CD4-positive, alpha-beta T cell treated with Interleukin-21 for 1 hour (primary cell): ENCODE results near the gene YY1.
"Not testable (repeated sequence)": the region's sequence is repeated elsewhere in the genome, so short reads cannot be mapped to it uniquely, and the experiment has no call there.

Experiments used
- DNase-seq: peaks from one replicate; pipeline ENCODE4 v3.0.0-alpha.2; 2020

The YY1 gene

DNA sequence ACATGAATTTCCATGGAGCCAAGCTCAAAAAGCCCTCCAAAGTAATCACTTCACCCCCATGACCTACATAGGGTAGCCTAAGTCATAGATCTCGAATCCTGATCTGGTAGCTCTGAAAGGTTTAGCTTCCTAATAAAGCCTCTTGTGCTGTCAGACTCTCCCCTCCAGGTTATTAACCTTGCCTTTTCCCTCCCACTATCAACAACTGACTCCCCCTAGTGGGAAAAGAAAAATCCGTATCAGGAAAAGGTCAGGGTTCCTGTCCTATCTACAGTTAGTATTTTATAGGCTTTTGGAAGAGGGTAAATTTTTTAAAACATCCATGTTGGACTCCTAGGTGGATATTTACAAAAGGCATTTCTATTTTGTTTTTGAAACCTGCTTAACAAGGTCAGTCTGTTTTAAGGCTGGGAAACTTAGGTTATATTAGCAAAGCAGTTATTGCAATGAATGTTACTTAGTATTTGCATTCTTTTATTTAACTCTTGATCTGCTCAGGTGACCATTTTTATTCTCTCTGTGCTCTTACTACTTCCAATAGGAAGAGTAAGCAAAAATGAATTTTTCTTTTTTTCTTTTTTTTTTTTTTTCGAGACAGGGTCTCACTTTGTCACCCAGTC lies 8.0 kb downstream of the YY1 start:
- peak; percentile 65 for DNase-seq

GRCh38 chr14:100250732-100251465 lies 12.0 kb downstream of the YY1 start:
- DNase-seq: no peak

DNA sequence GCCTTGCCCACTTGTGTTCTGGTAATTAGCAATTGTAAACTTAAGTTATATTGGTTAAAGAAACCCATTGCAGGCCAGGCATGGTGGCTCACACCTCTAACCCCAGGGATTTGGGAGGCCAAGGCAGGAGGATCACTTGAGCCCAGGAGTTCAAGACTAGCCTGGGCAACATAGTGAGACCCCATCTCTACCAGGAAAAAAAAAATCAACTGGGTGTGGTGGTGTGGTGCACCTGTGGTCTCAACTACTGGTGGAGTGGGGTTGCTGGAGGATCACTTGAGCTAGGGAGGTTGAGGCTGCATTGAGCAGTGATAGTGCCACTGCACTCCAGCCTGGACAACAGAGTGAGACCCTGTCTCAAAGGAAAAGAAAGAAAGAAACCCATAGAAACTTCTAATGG lies 13.7 kb downstream of the YY1 start:
- DNase-seq: no peak

DNA sequence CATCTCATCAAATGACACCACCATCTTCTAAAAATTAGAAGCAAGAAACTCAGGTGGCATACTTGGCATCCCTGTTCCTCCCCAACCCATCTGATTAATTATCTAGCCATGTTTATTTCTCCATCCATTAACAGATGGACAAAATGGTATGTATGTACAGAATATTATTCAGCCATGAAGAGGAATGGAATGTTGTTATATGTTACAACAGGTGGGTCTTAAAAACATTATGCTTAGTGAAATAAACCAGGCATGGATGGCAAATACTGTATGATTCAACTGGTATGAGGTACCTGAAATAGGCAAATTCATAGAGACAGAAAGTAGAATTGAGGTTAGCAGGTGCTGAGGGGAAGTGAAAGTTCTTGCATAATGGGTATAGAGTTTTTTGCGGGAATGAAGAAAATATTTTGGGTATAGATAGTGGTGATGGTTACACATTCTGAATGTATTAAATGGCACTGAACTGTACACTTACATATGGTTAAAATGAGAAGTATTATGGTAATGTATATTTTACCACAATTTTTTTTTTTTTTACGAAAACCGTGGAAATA lies 17.5 kb downstream of the YY1 start:
- no peak for DNase-seq

- DNase-seq: peak; percentile 25
These were observed 22.7 kb downstream of the YY1 start for GRCh38 chr14:100261621-100262020.

DNA sequence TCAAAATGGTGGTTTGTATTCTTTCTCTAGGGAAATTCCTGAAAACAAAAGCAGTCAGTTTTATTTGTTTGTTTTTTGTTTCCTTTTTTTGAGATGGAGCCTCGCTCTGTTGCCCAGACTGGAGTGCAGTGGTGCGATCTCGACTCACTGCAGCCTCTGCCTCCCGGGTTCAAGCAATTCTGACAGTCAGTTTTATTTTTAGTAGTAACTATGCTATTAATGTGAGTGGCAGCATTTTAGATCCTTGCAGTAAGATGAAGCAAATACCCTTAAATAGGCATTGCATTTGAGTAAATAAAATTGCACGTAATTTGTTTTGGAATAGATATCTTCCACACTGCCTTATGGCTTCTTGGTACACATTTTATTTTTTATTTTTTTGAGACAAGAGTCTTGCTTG lies 23.6 kb downstream of the YY1 start:
- no peak for DNase-seq

- DNase-seq: no peak
These were observed 24.2 kb downstream of the YY1 start for GRCh38 chr14:100263141-100263540.

GRCh38 chr14:100267990-100268389 lies 29.0 kb downstream of the YY1 start:
- DNase-seq: no peak

DNA sequence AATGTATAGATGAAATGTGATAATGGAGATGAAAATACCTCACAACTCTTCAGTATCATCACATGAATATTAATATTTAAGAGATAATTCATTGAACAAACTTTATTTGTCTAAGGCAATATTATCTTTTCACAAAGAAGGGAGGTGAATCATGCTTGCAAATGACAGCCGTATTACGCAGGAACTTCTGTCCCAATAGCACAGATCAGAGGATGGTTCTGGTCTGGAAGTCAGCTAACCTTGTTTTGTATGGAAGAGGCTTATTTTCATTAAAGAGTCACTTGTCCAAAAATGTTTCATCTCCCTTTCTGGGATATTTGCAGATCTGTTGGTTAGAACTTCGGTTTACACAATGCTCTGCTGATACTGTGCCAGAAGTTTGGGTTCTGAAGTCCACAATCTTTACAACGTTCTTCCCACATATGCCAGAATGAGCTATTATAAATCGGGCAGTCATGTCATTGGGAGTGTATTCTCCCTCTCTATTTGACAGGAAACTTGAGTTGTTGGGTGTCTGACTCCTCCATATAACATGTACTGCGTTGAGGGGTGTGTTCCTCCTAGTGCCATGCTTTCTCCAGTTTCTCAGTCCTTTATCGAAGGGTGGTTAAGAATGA lies 29.8 kb downstream of the YY1 start:
- DNase-seq: no peak

DNA sequence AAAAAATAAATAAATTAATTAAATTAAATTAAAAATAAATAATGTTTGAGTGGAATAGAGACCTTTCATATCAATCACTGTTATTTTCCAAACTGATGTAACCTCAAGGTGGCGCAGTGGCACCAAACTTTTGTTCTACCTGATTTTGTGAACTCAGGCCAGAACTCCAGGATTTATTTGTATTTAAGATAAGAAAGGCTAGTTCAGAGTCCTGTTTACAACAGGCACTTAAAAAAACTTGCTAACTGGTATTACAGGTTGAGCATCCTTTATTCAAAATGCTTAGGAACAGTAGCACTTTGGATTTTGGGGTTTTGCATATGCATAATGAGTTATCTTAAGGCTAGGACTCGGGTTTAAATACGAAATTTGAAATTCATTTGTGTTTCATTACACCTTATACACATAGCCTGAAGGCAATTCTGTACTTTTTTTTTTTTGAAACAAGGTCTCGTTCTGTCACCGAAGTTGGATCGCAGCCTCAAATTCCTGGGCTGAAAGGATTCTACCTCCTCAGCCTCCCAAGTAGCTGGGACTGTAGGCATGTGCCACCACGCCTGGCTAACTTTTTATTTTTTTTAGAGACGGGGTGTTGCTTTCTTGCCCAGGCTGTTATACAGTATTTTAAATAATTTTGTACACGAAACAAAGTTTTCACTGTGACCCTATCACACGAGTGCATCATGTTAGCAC lies 32.4 kb downstream of the YY1 start:
- DNase-seq: peak; percentile 46

GRCh38 chr14:100274250-100274649 lies 35.3 kb downstream of the YY1 start:
- no peak for DNase-seq

GRCh38 chr14:100275214-100275613 lies 36.3 kb downstream of the YY1 start:
- DNase-seq: no peak

- peak; percentile 18 for DNase-seq
These were observed 39.8 kb downstream of the YY1 start for GRCh38 chr14:100278702-100279101.

DNA sequence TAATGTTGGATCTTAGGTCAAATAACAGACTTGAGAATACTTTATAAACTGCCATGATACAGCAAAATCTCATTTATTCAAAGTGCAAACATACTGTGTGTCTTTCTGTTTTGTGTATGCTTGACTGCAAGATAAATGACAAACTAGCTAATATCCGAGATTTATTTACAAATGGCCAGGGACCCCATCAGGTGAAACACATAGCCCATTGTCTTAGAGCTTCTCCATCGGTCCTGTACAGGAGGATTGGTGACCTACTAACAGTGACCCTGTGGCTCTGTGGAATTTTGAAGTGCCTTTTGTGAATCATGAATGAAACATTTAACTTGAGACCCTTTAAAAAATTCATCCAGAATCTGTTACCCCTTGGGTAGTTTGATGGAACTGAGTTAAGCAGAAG lies 40.2 kb downstream of the YY1 start:
- no peak for DNase-seq

GRCh38 chr14:100279563-100279962 lies 40.6 kb downstream of the YY1 start:
- DNase-seq: no peak

DNA sequence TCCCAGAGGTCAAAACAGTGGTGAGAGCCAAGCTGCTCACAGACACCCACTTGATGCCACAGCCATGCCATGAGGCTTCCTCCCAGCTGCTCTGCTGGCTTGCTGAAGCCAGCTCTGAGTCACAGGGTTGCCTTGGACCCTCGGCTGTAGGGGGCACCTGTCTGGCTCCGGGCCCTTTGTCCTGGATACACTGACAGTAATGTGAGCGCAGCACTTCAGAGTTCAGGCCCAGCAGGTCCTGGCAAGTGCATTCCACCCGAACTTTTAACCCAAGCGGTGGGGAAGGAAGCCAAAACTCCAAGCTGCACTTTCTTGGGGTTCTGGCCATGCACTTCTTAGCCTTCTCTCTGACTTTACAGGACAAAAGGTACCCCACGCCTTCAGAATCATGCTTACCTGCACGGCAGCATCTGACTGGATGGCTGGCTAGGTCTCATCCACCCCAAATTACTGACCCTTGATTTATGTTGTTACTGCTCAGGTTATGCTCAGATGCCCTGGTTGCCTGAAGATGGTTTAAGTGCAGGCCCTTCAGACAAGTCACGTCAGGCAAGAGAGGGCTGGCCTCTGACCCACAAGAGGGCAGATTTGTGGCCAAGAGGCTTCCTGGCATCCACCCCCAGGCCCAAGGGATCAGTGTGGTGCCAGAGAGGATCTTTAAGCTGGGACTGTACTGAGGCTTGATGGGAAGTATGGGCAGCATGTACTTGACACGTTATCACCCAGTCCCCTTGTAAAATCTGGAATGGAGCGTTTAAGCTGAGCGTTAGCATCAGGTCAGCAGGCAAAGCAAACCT lies 42.5 kb downstream of the YY1 start:
- no peak for DNase-seq

DNA sequence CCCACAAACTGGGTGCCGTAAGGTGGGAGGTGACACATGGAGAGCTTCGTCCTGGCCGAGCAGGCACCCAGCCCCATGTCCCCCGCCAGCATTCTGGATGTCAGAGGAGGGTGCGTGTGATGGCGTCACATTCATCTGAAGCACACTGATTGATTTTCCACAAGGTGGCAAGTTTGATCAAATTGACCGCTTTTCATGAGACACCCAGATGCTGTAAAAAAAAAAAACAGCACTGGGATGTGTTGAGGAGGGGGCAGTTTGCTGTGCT lies 43.1 kb downstream of the YY1 start:
- DNase-seq: no peak

DNA sequence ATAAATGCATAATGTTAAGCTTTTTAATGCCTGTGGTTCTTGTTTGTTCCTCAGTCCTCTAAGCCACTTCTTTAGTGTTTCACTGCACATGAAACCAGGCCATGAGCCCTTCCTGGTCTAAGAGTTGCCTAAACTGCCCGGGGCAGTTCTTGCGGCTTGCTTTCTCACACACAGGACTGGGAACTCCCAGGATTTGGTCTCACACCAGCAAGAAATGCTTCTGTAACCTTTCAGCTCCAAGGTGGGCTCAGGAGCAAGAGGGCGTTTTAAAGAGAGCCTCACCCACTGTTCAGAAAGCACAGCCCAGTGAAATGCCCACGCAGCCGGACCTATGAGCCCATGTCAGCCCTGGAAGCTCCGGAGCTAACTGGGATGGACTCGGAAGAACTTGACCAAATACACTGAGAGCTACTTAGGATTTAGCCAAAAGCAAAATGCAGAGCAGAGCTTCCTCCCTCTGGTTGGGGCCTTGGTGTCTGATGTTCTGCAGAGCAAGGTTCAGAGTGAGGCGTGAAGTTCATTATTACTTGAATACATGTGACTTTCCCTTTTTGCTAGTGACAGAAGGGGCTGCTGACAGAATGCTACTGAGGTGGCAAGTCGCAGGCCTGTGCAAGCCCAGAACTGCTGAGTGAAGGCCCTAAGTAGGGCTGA lies 43.9 kb downstream of the YY1 start:
- DNase-seq: no peak

DNA sequence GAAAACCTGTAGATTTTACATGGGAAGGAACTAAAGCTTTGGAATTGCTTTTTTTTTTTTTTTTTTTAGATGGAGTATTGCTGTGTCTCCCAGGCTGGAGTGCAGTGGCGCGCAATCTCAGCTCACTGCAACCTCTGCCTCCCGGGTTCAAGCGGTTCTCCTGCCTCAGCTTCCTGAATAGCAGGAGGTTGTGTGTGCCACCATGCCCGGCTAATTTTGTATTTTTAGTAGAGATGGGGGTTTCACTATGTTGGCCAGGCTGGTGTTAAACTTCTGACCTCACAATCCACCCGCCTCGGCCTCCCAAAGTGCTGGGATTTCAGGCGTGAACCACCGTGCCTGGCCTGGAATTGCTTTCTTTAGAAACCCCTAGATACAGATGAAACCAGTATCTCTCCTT lies 44.5 kb downstream of the YY1 start:
- not testable (repeated sequence) for DNase-seq

GRCh38 chr14:100283984-100284881 lies 45.3 kb downstream of the YY1 start:
- no peak for DNase-seq
